NCI-H128 (cell line): ENCODE data around the gene WDR19.
"Not testable (repeated sequence)": the region's sequence is repeated elsewhere in the genome, so short reads cannot be mapped to it uniquely, and the experiment has no call there.

Experiments used
- DNase-seq: peaks from one replicate; lab custom pipeline; 2025; ENCODE audit not compliant: unreplicated experiment; lab: John Stamatoyannopoulos, UW

WDR19 gene

GRCh38 chr4:39181905-39182638 is at the start of gene WDR19:
Gene WDR19 (plus strand): TSS chr4:39182529. CDS start chr4:39182558, 29 bp downstream.
- DNase-seq = peak; percentile 93

- no peak for DNase-seq
Observed at GRCh38 chr4:39133623-39134022, 48.7 kb upstream of the WDR19 start.

- no peak for DNase-seq
Observed at GRCh38 chr4:39134683-39135306, 47.5 kb upstream of the WDR19 start.

GRCh38 chr4:39138227-39138626 is 44.1 kb upstream of the WDR19 start:
- not testable (repeated sequence) for DNase-seq

GRCh38 chr4:39146211-39146610 is 36.1 kb upstream of the WDR19 start:
- DNase-seq = no peak

GRCh38 chr4:39154009-39154408 is 28.3 kb upstream of the WDR19 start:
- DNase-seq = no peak

GRCh38 chr4:39157520-39157919 is 24.8 kb upstream of the WDR19 start:
- DNase-seq = no peak

- DNase-seq = no peak
Observed at GRCh38 chr4:39166177-39166576, 16.2 kb upstream of the WDR19 start.

- DNase-seq = no peak
Observed at GRCh38 chr4:39166669-39167068, 15.7 kb upstream of the WDR19 start.

GRCh38 chr4:39169426-39169825 is 12.9 kb upstream of the WDR19 start:
- DNase-seq = no peak

- no peak for DNase-seq
Observed at GRCh38 chr4:39170301-39170700, 12.0 kb upstream of the WDR19 start.

GRCh38 chr4:39178706-39179105 is 3.6 kb upstream of the WDR19 start:
- DNase-seq = no peak

GRCh38 chr4:39179681-39180080 is 2.6 kb upstream of the WDR19 start:
- no peak for DNase-seq

- DNase-seq = not testable (repeated sequence)
Observed at GRCh38 chr4:39180629-39181028, 1.7 kb upstream of the WDR19 start.

- DNase-seq = no peak
Observed at GRCh38 chr4:39181520-39181904, 817 bp upstream of the WDR19 start.

- DNase-seq = no peak
Observed at GRCh38 chr4:39201963-39202362, 19.6 kb downstream of the WDR19 start.

- DNase-seq = no peak
Observed at GRCh38 chr4:39204543-39204942, 22.2 kb downstream of the WDR19 start.

GRCh38 chr4:39205000-39205399 is 22.7 kb downstream of the WDR19 start:
- DNase-seq = no peak

- DNase-seq = no peak
Observed at GRCh38 chr4:39205476-39205875, 23.1 kb downstream of the WDR19 start.

- DNase-seq = no peak
Observed at GRCh38 chr4:39227906-39228305, 45.6 kb downstream of the WDR19 start.

- no peak for DNase-seq
Observed at GRCh38 chr4:39228377-39228776, 46.0 kb downstream of the WDR19 start.

GRCh38 chr4:39230462-39230861 is 48.1 kb downstream of the WDR19 start:
- no peak for DNase-seq

- DNase-seq = no peak
Observed at GRCh38 chr4:39231660-39232059, 49.3 kb downstream of the WDR19 start.
